ENCODE measurements around the gene TBC1D22A. TPM values are rescaled to one million over a fixed set of nuclear protein-coding genes. Genes with fewer than 3 reads are reported as not detected.

Gene TBC1D22A
- total RNA-seq, 6 experiments from 2014 or later: 10.9 to 18.1 (median 14.0) TPM

DNA sequence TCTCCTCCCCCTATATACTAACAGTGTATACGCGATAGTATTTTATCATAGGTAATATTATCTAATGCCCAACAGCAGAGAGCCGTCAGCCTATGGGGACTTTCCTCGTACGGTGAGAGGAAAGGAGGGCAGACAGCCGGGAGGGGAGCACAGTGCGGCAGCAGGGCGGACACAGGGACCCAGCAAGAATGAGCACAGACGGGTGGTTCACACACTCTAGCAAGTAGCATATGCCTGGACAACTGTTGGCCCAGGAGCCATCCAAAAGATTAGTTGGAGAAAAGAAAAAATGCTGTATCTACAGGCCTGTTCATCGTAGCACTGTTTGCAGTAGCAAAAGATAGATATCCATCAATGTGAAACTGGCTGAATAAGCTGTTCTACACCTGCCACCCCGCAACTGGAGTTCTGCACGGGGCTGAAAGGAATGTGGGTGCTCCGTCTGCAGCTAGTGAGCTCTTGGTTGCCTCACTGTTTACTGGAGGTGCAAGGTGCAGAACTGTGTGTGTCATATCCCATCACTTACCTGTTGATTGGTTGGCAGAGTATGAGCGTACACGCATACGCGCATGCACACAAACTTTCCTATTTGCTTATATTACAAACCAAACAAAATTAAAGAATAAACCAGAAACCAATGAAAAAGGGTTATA, 324.3 kb downstream of the TBC1D22A start:
- no peak for DNase-seq
- intact Hi-C loops (cut with DNase I): no loop called here
- H3K36me3 ChIP-seq: no peaks in the 10 kb centered on the region
- TF ChIP-seq, protein P1, sequence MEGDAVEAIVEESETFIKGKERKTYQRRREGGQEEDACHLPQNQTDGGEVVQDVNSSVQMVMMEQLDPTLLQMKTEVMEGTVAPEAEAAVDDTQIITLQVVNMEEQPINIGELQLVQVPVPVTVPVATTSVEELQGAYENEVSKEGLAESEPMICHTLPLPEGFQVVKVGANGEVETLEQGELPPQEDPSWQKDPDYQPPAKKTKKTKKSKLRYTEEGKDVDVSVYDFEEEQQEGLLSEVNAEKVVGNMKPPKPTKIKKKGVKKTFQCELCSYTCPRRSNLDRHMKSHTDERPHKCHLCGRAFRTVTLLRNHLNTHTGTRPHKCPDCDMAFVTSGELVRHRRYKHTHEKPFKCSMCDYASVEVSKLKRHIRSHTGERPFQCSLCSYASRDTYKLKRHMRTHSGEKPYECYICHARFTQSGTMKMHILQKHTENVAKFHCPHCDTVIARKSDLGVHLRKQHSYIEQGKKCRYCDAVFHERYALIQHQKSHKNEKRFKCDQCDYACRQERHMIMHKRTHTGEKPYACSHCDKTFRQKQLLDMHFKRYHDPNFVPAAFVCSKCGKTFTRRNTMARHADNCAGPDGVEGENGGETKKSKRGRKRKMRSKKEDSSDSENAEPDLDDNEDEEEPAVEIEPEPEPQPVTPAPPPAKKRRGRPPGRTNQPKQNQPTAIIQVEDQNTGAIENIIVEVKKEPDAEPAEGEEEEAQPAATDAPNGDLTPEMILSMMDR (IDR thresholded peaks at IDR 0.05): no peak
- no peak for TF ChIP-seq POLR2A (IDR thresholded peaks at IDR 0.05)
- no peaks in the 10 kb centered on the region for H3K9me3 ChIP-seq
- H3K27ac ChIP-seq: no peak overlapping the region
- no peaks in the 10 kb centered on the region for H3K27me3 ChIP-seq
- ATAC-seq: peak in 3 of 4 donors; percentile 34 to 78 (median 37)
- H3K4me3 ChIP-seq: no peak overlapping the region
- no peaks in the 10 kb centered on the region for H3K4me1 ChIP-seq
- 78% methylated on average over 11 of the region's 17 CpGs for WGBS (ENCODE audit: insufficient coverage, low coverage, low lambda C conversion rate, missing lambda C conversion rate)

DNA sequence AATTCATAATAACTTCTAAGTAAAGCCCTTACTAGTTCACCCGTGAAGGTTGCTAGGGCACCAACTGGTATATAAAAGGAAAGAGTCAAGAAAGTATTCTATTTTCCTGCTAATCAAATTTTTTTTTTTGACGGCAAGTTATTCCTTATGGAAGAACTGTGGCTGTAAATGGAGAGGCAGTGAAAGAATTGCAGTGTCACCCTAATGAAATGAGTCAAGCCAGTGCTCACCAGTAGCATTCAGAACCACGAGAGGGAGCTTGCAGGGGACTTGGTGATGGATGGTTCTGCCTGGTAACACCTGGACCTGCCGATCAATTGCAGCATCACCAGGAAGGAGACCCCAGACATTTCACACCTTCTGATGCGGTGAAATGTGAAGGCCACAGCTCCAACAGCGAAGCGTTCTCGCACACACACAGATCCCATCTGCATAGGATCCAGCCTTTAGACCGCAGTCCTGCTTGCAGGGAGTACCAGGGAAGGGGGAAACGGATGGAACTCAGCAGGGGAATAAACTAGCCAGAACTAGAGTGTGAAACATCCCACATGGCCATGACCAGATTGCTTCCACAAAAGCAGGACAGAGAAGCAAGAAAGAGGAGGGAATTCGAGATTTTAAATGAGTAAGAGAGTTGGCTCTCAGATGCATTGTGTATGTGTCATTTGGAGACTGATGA, 326.2 kb downstream of the TBC1D22A start:
- H3K4me3 ChIP-seq: no peak overlapping the region
- no peaks in the 10 kb centered on the region for H3K9me3 ChIP-seq
- no peaks in the 10 kb centered on the region for H3K36me3 ChIP-seq
- no peaks in the 10 kb centered on the region for H3K27me3 ChIP-seq
- DNase-seq (no peak), ATAC-seq (no peak)
- no peak overlapping the region for H3K27ac ChIP-seq
- TF ChIP-seq, protein P1 (IDR thresholded peaks at IDR 0.05): no peak
- TF ChIP-seq POLR2A (IDR thresholded peaks at IDR 0.05): no peak
- H3K4me1 ChIP-seq: no peaks in the 10 kb centered on the region
- 89% methylated on average over 10 of the region's 11 CpGs for WGBS (ENCODE audit: insufficient coverage, low coverage, low lambda C conversion rate, missing lambda C conversion rate)
- intact Hi-C loops (cut with DNase I): no loop called here

DNA sequence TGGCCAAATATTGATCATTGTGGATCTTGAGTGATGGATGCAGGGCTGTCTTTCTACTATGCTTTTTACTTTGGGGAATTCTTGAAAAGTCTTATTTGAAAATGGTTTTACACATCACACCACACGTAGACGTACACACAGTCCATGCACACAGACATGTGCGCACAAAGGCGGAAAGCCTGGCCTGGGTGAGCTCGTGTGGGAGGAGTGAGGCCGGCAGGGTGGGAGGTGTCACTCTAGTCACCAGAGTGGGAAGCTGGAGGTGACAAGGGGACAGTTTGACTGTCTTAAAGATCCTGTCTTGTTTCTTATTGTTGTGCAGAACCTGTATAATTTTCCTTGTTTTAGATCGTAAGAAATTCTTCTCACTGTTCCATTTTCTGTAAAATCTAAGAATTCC, 326.9 kb downstream of the TBC1D22A start:
- Histone ChIP-seq H3K27ac (no peak overlapping the region), H3K27me3 (no peaks in the 10 kb centered on the region), H3K4me3 (no peak overlapping the region), H3K36me3 (no peaks in the 10 kb centered on the region), H3K9me3 (no peaks in the 10 kb centered on the region), H3K4me1 (no peaks in the 10 kb centered on the region)
- ATAC-seq (no peak), DNase-seq (no peak)
- 90% methylated on average over 7 of the region's 7 CpGs for WGBS (ENCODE audit: insufficient coverage, low coverage, low lambda C conversion rate, missing lambda C conversion rate)
- TF ChIP-seq, protein P1 (IDR thresholded peaks at IDR 0.05): no peak
- no peak for TF ChIP-seq POLR2A (IDR thresholded peaks at IDR 0.05)
- intact Hi-C loops (cut with DNase I): no loop called here

DNA sequence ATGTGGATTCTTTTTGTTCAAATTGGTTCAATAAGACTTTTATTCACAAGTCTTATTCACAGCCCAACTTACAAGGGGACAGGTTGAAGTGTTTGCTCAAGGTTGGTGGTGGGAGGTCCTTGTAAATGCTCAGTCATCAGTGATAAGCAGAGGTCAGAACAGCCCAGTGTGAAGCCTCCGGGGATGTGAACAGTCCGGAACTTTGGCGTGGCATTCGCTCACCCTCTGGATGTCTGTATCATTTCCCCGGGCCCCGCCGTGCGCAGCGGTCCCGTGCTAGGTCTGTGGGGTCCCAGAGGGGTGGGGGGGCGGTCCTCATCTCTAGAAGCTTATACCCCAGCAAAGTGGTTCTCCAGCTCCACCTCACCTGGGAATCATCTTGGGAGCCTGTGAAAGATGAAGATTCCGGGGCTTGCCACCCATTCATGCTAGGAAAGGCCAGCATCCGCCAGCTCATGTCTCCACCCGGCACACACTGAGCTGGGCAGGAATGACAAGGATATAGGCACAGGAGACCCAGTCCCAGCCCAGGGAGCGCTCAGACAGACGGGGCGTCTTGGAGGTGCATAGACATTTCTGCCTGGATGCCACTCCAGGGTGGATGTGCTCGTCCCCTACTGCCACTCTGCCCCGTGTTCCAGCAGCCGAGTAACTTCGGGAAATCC, 327.5 kb downstream of the TBC1D22A start:
- 57% methylated on average over 7 of the region's 21 CpGs for WGBS (ENCODE audit: insufficient coverage, low coverage, low lambda C conversion rate, missing lambda C conversion rate)
- intact Hi-C loops (cut with DNase I): no loop called here
- Histone ChIP-seq H3K4me1 (no peaks in the 10 kb centered on the region), H3K36me3 (no peaks in the 10 kb centered on the region), H3K27ac (no peak overlapping the region), H3K4me3 (no peak overlapping the region), H3K27me3 (no peaks in the 10 kb centered on the region), H3K9me3 (no peaks in the 10 kb centered on the region)
- ATAC-seq: peak in 1 of 4 donors; percentile 21
- no peak for DNase-seq
- TF ChIP-seq, protein P1 (IDR thresholded peaks at IDR 0.05): no peak
- no peak for TF ChIP-seq POLR2A (IDR thresholded peaks at IDR 0.05)

Data from right lobe of liver (tissue), 6 donors.